ENCODE data around the gene CPNE8.

The CPNE8 gene

DNA sequence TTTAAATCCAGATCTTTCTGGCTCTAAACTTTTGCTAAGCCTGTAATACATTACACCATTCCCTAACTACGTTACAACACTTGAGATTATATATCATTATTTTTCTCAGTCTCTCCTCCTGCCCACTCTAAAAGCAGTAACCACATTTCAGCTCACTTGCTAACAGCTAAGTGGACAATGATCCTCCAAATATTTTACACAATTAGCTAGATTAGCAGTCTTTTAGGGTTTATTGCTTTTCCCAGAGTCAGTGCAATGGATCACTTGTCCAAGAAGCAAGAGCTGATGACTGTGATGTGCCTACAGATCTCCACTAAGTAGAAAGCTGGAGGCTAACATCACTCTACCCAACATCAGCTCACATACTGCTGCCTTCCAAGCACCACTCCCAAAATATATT is 17.6 kb downstream of the CPNE8 start:
- TF ChIP-seq CTCF (IDR thresholded peaks at IDR 0.05; ENCODE audit: low read depth, low read length, missing control alignments): no peak
- DNase-seq (ENCODE audit: extremely low read depth, low read depth): no peak
- H3K4me3 ChIP-seq (replicated peaks; ENCODE audit: low read depth, low read length): no peak overlapping the region

- DNase-seq (ENCODE audit: extremely low read depth, low read depth): no peak
- TF ChIP-seq CTCF (IDR thresholded peaks at IDR 0.05; ENCODE audit: low read depth, low read length, missing control alignments): no peak
- H3K4me3 ChIP-seq (replicated peaks; ENCODE audit: low read depth, low read length): no peak overlapping the region
Observed at GRCh38 chr12:38886931-38887330, 18.5 kb downstream of the CPNE8 start.

GRCh38 chr12:38886064-38886463 is 19.3 kb downstream of the CPNE8 start:
- DNase-seq (ENCODE audit: extremely low read depth, low read depth): no peak
- H3K4me3 ChIP-seq (replicated peaks; ENCODE audit: low read depth, low read length): no peak overlapping the region

GRCh38 chr12:38884666-38885065 is 20.7 kb downstream of the CPNE8 start:
- H3K4me3 ChIP-seq (replicated peaks; ENCODE audit: low read depth, low read length): no peak overlapping the region
- TF ChIP-seq CTCF (IDR thresholded peaks at IDR 0.05; ENCODE audit: low read depth, low read length, missing control alignments): no peak
- no peak for DNase-seq (ENCODE audit: extremely low read depth, low read depth)

More at GRCh38 chr12:38886064-38886463, 19.3 kb downstream of the CPNE8 start:
- no peak for TF ChIP-seq CTCF (IDR thresholded peaks at IDR 0.05; ENCODE audit: low read depth, low read length, missing control alignments)

DNA sequence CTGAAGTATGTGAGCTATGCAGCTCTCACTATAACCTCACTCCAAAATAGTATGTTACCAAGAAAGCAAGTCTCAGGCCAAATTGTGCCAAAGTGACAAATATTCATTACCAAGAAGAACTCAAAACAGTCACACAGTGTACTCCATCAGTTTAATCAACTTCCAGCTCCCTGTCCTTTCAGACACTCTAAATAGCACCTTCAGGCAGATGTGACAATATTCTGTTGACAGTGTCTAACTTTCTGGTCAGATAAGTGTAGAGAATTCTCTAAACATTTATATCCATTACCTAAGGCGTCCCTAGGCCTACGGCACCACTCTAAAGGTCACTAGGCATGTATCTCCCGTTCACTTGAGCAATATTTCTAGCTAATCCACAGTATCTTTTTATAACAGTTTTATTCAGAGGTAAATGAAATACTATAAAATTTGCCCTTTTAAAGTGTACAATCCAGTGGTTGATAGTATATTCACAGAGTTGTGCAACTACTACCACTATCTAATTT is 21.7 kb downstream of the CPNE8 start:
- no peak for DNase-seq (ENCODE audit: extremely low read depth, low read depth)
- H3K4me3 ChIP-seq (replicated peaks; ENCODE audit: low read depth, low read length): no peak overlapping the region
- no peak for TF ChIP-seq CTCF (IDR thresholded peaks at IDR 0.05; ENCODE audit: low read depth, low read length, missing control alignments)

DNA sequence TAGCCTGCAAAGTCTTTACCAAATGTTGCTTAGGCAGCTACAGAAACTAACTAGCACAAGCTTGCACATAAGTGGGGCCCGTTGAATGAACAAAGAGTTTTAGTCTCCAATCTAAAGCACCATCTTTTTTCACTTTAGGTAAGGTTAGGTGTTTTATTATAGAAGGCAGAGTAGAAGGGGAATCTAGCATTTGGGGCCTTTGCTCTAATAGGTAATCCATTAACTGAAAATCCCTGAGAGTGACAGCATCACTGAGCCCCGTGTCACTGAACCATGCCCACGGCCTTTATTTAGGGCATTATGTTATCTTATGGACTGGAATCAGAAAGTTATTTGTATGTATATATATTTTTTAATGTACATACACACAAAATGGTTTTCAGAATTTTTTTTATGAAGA is 25.1 kb downstream of the CPNE8 start:
- no peak for DNase-seq (ENCODE audit: extremely low read depth, low read depth)
- no peak overlapping the region for H3K4me3 ChIP-seq (replicated peaks; ENCODE audit: low read depth, low read length)
- no peak for TF ChIP-seq CTCF (IDR thresholded peaks at IDR 0.05; ENCODE audit: low read depth, low read length, missing control alignments)

- DNase-seq (ENCODE audit: extremely low read depth, low read depth): no peak
- H3K4me3 ChIP-seq (replicated peaks; ENCODE audit: low read depth, low read length): no peak overlapping the region
- TF ChIP-seq CTCF (IDR thresholded peaks at IDR 0.05; ENCODE audit: low read depth, low read length, missing control alignments): no peak
Observed at GRCh38 chr12:38878986-38879385, 26.4 kb downstream of the CPNE8 start.

Data from HFF-Myc (cell line).